H1 (cell line): ENCODE measurements around the gene TUBB4B. TPM values are rescaled to one million over a fixed set of nuclear protein-coding genes. Genes with fewer than 3 reads are reported as not detected.

Source experiments
- ASH2L ChIP-seq: fragments of 200-600, 300-600 bp; sonication (generic); IDR thresholded peaks from one replicate; pipeline ENCODE4 v1.7.1; 2017; ENCODE audit warnings: low read length
- BACH1 ChIP-seq: IDR thresholded peaks from 2 replicates; pipeline ENCODE4 v1.6.1; 2012; ENCODE audit warnings: low read length, improper control_type of control experiment
- CHD1 ChIP-seq: IDR thresholded peaks from 2 replicates; pipeline ENCODE4 v1.6.1; 2012; ENCODE audit warnings: low read depth, low read length, improper control_type of control experiment
- CHD2 ChIP-seq: IDR thresholded peaks from 2 replicates; pipeline ENCODE4 v1.6.1; 2012; ENCODE audit warnings: low read length, improper control_type of control experiment
- CREB1 ChIP-seq: IDR thresholded peaks from 2 replicates; pipeline ENCODE4 v1.6.1; 2012; ENCODE audit warnings: inconsistent platforms
- FOSL1 ChIP-seq: IDR thresholded peaks from 2 replicates; pipeline ENCODE4 v1.6.1; 2011; ENCODE audit warnings: mild to moderate bottlenecking, low read depth, low read length, moderate library complexity; ENCODE audit not compliant: insufficient read depth
- GABPA ChIP-seq: IDR thresholded peaks from 2 replicates; pipeline ENCODE4 v1.6.1; 2011; ENCODE audit warnings: mild to moderate bottlenecking, low read length, moderate library complexity, borderline replicate concordance; ENCODE audit not compliant: insufficient read depth
- GTF2F1 ChIP-seq: IDR thresholded peaks from 2 replicates; pipeline ENCODE4 v1.6.1; 2012; ENCODE audit warnings: low read depth, low read length, improper control_type of control experiment, borderline replicate concordance
- HDAC6 ChIP-seq: IDR thresholded peaks from one replicate; pipeline ENCODE4 v1.7.1; 2012; ENCODE audit warnings: low read depth, mild to moderate bottlenecking, inconsistent platforms, low read length, moderate library complexity
- JUN ChIP-seq: IDR thresholded peaks from 2 replicates; pipeline ENCODE4 v1.6.1; 2011; ENCODE audit warnings: low read depth, mild to moderate bottlenecking, improper control_type of control experiment, low read length
- MAFK ChIP-seq: IDR thresholded peaks from 2 replicates; pipeline ENCODE4 v1.6.1; 2012; ENCODE audit warnings: low read depth, mild to moderate bottlenecking, improper control_type of control experiment, low read length
- RAD21 ChIP-seq, 2 experiments: IDR thresholded peaks in 1 of 2; conservative IDR thresholded peaks in 1 of 2; 2 replicates each; pipeline ENCODE4 v1.6.1; 2011; ENCODE audit warnings: low read depth in 2 of 2, low read length in 2 of 2, improper control_type of control experiment in 1 of 2, inconsistent platforms in 1 of 2, mild to moderate bottlenecking in 1 of 2, moderate library complexity in 1 of 2
- SP1 ChIP-seq: IDR thresholded peaks from 2 replicates; pipeline ENCODE4 v1.6.1; 2011; ENCODE audit warnings: low read depth, low read length
- TAF1 ChIP-seq: IDR thresholded peaks from 2 replicates; pipeline ENCODE4 v1.6.1; 2011; ENCODE audit warnings: mild to moderate bottlenecking, low read depth, low read length
- TCF12 ChIP-seq: IDR thresholded peaks from 2 replicates; pipeline ENCODE4 v1.6.1; 2011; ENCODE audit warnings: low read depth, mild to moderate bottlenecking, low read length
- YY1 ChIP-seq: IDR thresholded peaks from 2 replicates; pipeline ENCODE4 v1.6.1; 2011; ENCODE audit warnings: low read depth, mild to moderate bottlenecking, low read length
- polyA plus RNA-seq, 7 experiments: library from polyadenylated mRNA; depleted of rRNA in 3 of 7; stranded (reverse) in 5 of 7; unstranded in 2 of 7; fragments of >200 nt in 5 of 7; fragments of 200-250 nt in 2 of 7; gene quantifications; 1 replicate in 5 of 7; 2 replicates in 1 of 7; 4 replicates in 1 of 7; pipeline versions ENCODE4 v1.2.1 to v1.2.3, GENCODE V29; 2011 to 2013; ENCODE audit warnings: missing spikeins in 2 of 7, mixed read lengths in 2 of 7
- total RNA-seq: library from RNA; stranded (reverse); fragmentation: NEBNext Ultra II Directional; extraction: Animal tissue kit (Norgen Biotek cat#: 25700); gene quantifications from 2 replicates; pipeline ENCODE4 v1.2.1, GENCODE V29; 2021
- TF ChIP-seq, protein P1 (sequence below), 3 experiments: IDR thresholded peaks; 1 replicate in 2 of 3; 2 replicates in 1 of 3; pipeline versions ENCODE4 v1.5.1 to v1.6.1; 2011; ENCODE audit warnings: low read length in 3 of 3, mild to moderate bottlenecking in 3 of 3, inconsistent platforms in 2 of 3, low read depth in 1 of 3, moderate library complexity in 1 of 3; ENCODE audit not compliant: insufficient read depth in 1 of 3; ENCODE audit errors: control extremely low read depth in 1 of 3
- TF ChIP-seq, protein P2 (sequence below): IDR thresholded peaks from 2 replicates; pipeline ENCODE4 v1.6.1; 2012; ENCODE audit warnings: inconsistent platforms
- TF ChIP-seq, protein P3 (sequence below): IDR thresholded peaks from 2 replicates; pipeline ENCODE4 v1.6.1; 2011; ENCODE audit warnings: low read length, improper control_type of control experiment

Gene TUBB4B
- total and polyA plus RNA-seq, 2 of the 8 experiments (the other 6 are each of a cell fraction or from before 2014, with no cell fraction given): 280 to 307 TPM

DNA sequence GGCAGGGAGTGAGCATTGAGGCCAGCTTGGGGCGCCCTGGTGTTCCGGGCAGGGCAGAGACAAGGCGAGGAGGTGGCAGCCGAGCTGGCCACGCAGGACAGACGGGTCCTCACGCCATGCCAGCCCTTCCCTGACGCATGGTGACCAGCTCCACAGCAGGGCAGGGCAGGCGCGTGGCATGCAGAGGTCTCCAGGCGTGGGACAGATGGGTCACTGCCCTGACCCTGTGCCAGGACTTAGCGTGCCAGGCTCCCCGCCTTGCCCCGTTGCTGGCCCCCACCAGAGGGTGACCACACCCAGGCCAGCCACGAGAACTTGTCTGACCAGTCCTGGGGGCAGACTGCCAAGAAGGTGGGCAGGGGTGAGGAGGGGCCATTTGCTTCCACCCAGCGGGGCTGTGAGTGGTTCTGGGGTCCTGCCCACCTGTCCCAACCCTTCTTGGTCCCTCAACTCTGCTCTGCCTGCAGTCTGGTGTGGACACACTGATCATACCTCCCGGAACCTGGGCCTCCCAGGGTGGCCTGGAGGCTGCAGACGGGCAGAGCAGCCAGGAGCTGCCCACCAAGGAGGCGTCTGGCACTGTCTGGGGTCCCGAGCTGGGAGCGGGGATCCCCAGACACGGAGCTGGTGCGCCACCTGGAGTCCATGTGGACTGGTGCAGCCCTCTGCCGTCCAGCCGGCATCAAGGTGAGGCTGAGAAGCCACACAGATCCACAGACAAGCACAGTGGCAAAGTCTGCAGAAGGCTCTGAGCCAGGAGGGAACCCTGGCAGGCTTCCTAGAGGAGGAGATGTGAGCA lies 13.8 kb upstream of the TUBB4B start, which contains the start of gene RNF224 (continued):
- TF ChIP-seq BACH1 (peak; percentile 68), MAFK (no peak), GABPA (peak; percentile 82; the same call in 1 of the 2 replicates), GTF2F1 (no peak), ASH2L (no peak), SP1 (no peak), TAF1 (0 out of 2 replicates have a peak, but pooled peaks have one; percentile 37), JUN (no peak), YY1 (0 out of 2 replicates have a peak, but pooled peaks have one; percentile 43), FOSL1 (no peak), CHD1 (no peak), CHD2 (no peak), HDAC6 (no peak), CREB1 (0 out of 2 replicates have a peak, but pooled peaks have one; percentile 34), RAD21 (IDR thresholded peaks at IDR 0.05 in 1 of 2, conservative IDR thresholded peaks at IDR 0.05 in 1 of 2; ENCODE audit: low read depth in 2 of 2, low read length in 2 of 2) (peak; percentile 91 to 95), TCF12 (no peak)
- TF ChIP-seq, protein P1, sequence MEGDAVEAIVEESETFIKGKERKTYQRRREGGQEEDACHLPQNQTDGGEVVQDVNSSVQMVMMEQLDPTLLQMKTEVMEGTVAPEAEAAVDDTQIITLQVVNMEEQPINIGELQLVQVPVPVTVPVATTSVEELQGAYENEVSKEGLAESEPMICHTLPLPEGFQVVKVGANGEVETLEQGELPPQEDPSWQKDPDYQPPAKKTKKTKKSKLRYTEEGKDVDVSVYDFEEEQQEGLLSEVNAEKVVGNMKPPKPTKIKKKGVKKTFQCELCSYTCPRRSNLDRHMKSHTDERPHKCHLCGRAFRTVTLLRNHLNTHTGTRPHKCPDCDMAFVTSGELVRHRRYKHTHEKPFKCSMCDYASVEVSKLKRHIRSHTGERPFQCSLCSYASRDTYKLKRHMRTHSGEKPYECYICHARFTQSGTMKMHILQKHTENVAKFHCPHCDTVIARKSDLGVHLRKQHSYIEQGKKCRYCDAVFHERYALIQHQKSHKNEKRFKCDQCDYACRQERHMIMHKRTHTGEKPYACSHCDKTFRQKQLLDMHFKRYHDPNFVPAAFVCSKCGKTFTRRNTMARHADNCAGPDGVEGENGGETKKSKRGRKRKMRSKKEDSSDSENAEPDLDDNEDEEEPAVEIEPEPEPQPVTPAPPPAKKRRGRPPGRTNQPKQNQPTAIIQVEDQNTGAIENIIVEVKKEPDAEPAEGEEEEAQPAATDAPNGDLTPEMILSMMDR (IDR thresholded peaks at IDR 0.05; ENCODE audit: control extremely low read depth in 1 of 3, insufficient read depth in 1 of 3, low read depth in 1 of 3, low read length in 3 of 3): peak in 2 of 3 experiments; percentile 96 to 97; a peak in 3 of 4 replicates
- TF ChIP-seq, protein P2, sequence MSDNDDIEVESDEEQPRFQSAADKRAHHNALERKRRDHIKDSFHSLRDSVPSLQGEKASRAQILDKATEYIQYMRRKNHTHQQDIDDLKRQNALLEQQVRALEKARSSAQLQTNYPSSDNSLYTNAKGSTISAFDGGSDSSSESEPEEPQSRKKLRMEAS: peak; percentile 44; the same call in 1 of the 2 replicates
- TF ChIP-seq, protein P3, sequence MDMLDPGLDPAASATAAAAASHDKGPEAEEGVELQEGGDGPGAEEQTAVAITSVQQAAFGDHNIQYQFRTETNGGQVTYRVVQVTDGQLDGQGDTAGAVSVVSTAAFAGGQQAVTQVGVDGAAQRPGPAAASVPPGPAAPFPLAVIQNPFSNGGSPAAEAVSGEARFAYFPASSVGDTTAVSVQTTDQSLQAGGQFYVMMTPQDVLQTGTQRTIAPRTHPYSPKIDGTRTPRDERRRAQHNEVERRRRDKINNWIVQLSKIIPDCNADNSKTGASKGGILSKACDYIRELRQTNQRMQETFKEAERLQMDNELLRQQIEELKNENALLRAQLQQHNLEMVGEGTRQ: no peak
